Activated CD4-positive, alpha-beta T cell treated with anti-CD3 and anti-CD28 coated beads, Interleukin-2, Interleukin-6, amounts not matched to agents 100 ng/mL and 50 ng/mL, durations not matched to agents 16 hours and 8 hours (primary cell): ENCODE measurements around the gene LIN7C.
"Not testable (repeated sequence)": the region's sequence is repeated elsewhere in the genome, so short reads cannot be mapped to it uniquely, and the experiment has no call there.

Experiments
- DNase-seq: peaks from one replicate; pipeline ENCODE4 v3.0.0-alpha.2; 2020

LIN7C gene

GRCh38 chr11:27506200-27507182, at the start of gene LIN7C:
Gene LIN7C, minus strand, starts transcription at chr11:27506769. Its CDS starts 17 bp downstream, at chr11:27506752.
- peak; percentile 96 for DNase-seq

GRCh38 chr11:27555264-27555663, 48.7 kb upstream of the LIN7C start:
- DNase-seq: no peak

- no peak for DNase-seq
Observed at GRCh38 chr11:27553186-27553585, 46.6 kb upstream of the LIN7C start.

GRCh38 chr11:27552341-27552740, 45.8 kb upstream of the LIN7C start:
- DNase-seq: no peak

- DNase-seq: no peak
Observed at GRCh38 chr11:27551127-27551526, 44.6 kb upstream of the LIN7C start.

- DNase-seq: no peak
Observed at GRCh38 chr11:27545946-27546345, 39.4 kb upstream of the LIN7C start.

GRCh38 chr11:27545035-27545434, 38.5 kb upstream of the LIN7C start:
- DNase-seq: no peak

- DNase-seq: no peak
Observed at GRCh38 chr11:27541790-27542189, 35.2 kb upstream of the LIN7C start.

- DNase-seq: no peak
Observed at GRCh38 chr11:27540051-27540450, 33.5 kb upstream of the LIN7C start.

- no peak for DNase-seq
Observed at GRCh38 chr11:27535103-27535502, 28.5 kb upstream of the LIN7C start.

- peak; percentile 28 for DNase-seq
Observed at GRCh38 chr11:27532652-27533325, 26.2 kb upstream of the LIN7C start.

- DNase-seq: no peak
Observed at GRCh38 chr11:27528712-27529111, 22.1 kb upstream of the LIN7C start.

GRCh38 chr11:27526535-27526934, 20.0 kb upstream of the LIN7C start:
- no peak for DNase-seq

GRCh38 chr11:27525824-27526516, 19.4 kb upstream of the LIN7C start:
- DNase-seq: no peak

GRCh38 chr11:27524155-27524554, 17.6 kb upstream of the LIN7C start:
- DNase-seq: no peak

- no peak for DNase-seq
Observed at GRCh38 chr11:27520226-27520625, 13.7 kb upstream of the LIN7C start.

GRCh38 chr11:27518518-27518917, 11.9 kb upstream of the LIN7C start:
- DNase-seq: no peak

- not testable (repeated sequence) for DNase-seq
Observed at GRCh38 chr11:27517490-27517889, 10.9 kb upstream of the LIN7C start.

- no peak for DNase-seq
Observed at GRCh38 chr11:27514558-27514957, 8.0 kb upstream of the LIN7C start.

GRCh38 chr11:27514076-27514475, 7.5 kb upstream of the LIN7C start:
- no peak for DNase-seq

- no peak for DNase-seq
Observed at GRCh38 chr11:27513389-27513788, 6.8 kb upstream of the LIN7C start.

GRCh38 chr11:27512238-27512637, 5.7 kb upstream of the LIN7C start:
- no peak for DNase-seq

GRCh38 chr11:27509908-27510307, 3.3 kb upstream of the LIN7C start:
- DNase-seq: no peak
